ENCODE measurements around the gene CNPY3.

- TF ChIP-seq CTCF (IDR thresholded peaks at IDR 0.05; ENCODE audit: poor library complexity, severe bottlenecking) (no peak), RAD21 (conservative IDR thresholded peaks at IDR 0.05) (no peak), TAF1 (IDR thresholded peaks at IDR 0.05; ENCODE audit: low read depth) (no peak), REST (IDR thresholded peaks at IDR 0.05; ENCODE audit: borderline replicate concordance) (no peak), SMC3 (conservative IDR thresholded peaks at IDR 0.05; ENCODE audit: poor library complexity) (no peak), POLR2AphosphoS5 (IDR thresholded peaks at IDR 0.05) (no peak)
These were observed 11.3 kb downstream of the CNPY3 start for GRCh38 chr6:42940493-42941045.
